ENCODE data around the gene LTBP2.

DNA sequence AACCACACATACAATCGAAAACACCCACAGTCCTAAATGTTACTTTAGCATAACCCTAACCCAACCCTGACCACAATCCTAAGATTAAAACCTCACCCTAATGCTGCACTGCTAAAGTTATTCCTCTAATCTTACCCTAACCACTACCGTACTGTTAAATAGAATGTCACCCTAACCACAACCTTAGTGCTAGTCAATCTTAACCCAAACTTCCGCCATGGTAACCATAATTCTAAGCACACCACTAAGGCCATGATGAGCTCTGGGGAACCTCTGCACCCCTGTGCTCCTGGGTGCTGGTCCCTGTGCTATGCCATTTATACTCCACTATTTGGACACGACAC lies 38.0 kb downstream of the LTBP2 start:
- TF ChIP-seq, protein P1, sequence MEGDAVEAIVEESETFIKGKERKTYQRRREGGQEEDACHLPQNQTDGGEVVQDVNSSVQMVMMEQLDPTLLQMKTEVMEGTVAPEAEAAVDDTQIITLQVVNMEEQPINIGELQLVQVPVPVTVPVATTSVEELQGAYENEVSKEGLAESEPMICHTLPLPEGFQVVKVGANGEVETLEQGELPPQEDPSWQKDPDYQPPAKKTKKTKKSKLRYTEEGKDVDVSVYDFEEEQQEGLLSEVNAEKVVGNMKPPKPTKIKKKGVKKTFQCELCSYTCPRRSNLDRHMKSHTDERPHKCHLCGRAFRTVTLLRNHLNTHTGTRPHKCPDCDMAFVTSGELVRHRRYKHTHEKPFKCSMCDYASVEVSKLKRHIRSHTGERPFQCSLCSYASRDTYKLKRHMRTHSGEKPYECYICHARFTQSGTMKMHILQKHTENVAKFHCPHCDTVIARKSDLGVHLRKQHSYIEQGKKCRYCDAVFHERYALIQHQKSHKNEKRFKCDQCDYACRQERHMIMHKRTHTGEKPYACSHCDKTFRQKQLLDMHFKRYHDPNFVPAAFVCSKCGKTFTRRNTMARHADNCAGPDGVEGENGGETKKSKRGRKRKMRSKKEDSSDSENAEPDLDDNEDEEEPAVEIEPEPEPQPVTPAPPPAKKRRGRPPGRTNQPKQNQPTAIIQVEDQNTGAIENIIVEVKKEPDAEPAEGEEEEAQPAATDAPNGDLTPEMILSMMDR (IDR thresholded peaks at IDR 0.05) = no peak
- TF ChIP-seq POLR2A (IDR thresholded peaks at IDR 0.05) = no peak

Data from testis (tissue), 2 donors.